OCI-LY1 (cell line): ENCODE data around the gene TRAPPC5.

Experiments
- H2AFZ ChIP-seq: fragments of 200-600 bp; sonication (generic), shearing (Covaris generic); 2 replicates; pipeline ENCODE4 v1.6.0; 2014; ENCODE audit warnings: antibody characterized with exemption, mild to moderate bottlenecking, low read length
- H3F3A ChIP-seq: fragments of 200-600 bp; sonication (generic), shearing (Covaris generic); 2 replicates; pipeline ENCODE4 v1.6.0; 2014; ENCODE audit warnings: mild to moderate bottlenecking, antibody characterized with exemption, low read length, moderate library complexity; ENCODE audit not compliant: insufficient read depth
- H3K27ac ChIP-seq: fragments of 200-600 bp; sonication (generic); 2 replicates; pipeline ENCODE4 v1.5.1; 2014; ENCODE audit warnings: low read length, mixed run types, mild to moderate bottlenecking, low read depth; ENCODE audit not compliant: poor library complexity, severe bottlenecking
- H3K27me3 ChIP-seq: fragments of 200-600 bp; sonication (generic); 2 replicates; pipeline ENCODE4 v1.6.0; 2014; ENCODE audit warnings: antibody characterized with exemption, mild to moderate bottlenecking, low read length, moderate library complexity; ENCODE audit not compliant: insufficient read depth
- H3K36me3 ChIP-seq: fragments of 200-600 bp; sonication (generic); 2 replicates; pipeline ENCODE4 v1.6.1; 2014; ENCODE audit warnings: mild to moderate bottlenecking, antibody characterized with exemption, low read length, moderate library complexity, mixed read lengths; ENCODE audit not compliant: insufficient read depth
- H3K4me1 ChIP-seq: fragments of 200-600 bp; sonication (generic); 2 replicates; pipeline ENCODE4 v1.5.1; 2014; ENCODE audit warnings: mild to moderate bottlenecking, low read length, moderate library complexity; ENCODE audit not compliant: insufficient read depth, severe bottlenecking
- H3K4me2 ChIP-seq: fragments of 200-600 bp; sonication (generic), shearing (Covaris generic); 2 replicates; pipeline ENCODE4 v1.6.1; 2014; ENCODE audit warnings: low read length
- H3K4me3 ChIP-seq: fragments of 200-600 bp; sonication (generic); 2 replicates; pipeline ENCODE4 v1.5.1; 2014; ENCODE audit warnings: low read length, low read depth, mild to moderate bottlenecking, mixed read lengths; ENCODE audit not compliant: poor library complexity, severe bottlenecking
- H3K79me2 ChIP-seq: fragments of 200-600 bp; shearing (Covaris generic); 2 replicates; pipeline ENCODE4 v1.6.1; 2016; ENCODE audit warnings: mixed run types, low read length, mixed read lengths; ENCODE audit not compliant: insufficient read depth
- H3K9ac ChIP-seq: fragments of 200-600 bp; sonication (generic), shearing (Covaris generic); 2 replicates; pipeline ENCODE4 v1.6.1; 2014; ENCODE audit warnings: mild to moderate bottlenecking, low read length, mixed read lengths
- H3K9me2 ChIP-seq: fragments of 200-600 bp; sonication (generic), shearing (Covaris generic); 2 replicates; pipeline ENCODE4 v1.6.1; 2014; ENCODE audit warnings: low read depth, mild to moderate bottlenecking, low read length, mixed read lengths
- H3K9me3 ChIP-seq: fragments of 200-600 bp; shearing (Covaris generic); 2 replicates; pipeline ENCODE4 v1.6.1; 2014; ENCODE audit warnings: low read length, mixed read lengths
- H4K20me1 ChIP-seq: fragments of 200-600 bp; sonication (generic), shearing (Covaris generic); 2 replicates; pipeline ENCODE4 v1.6.0; 2016; ENCODE audit warnings: mild to moderate bottlenecking, low read length; ENCODE audit not compliant: insufficient read depth
- EZH2 ChIP-seq: fragments of 200-600 bp; sonication (generic), shearing (Covaris generic); IDR thresholded peaks from 2 replicates; pipeline ENCODE4 v1.8.0; 2017; ENCODE audit warnings: borderline replicate concordance, mixed run types, mild to moderate bottlenecking, antibody characterized with exemption, low read length, moderate library complexity, mixed read lengths
- TF ChIP-seq, protein P1 (sequence below): fragments of 200-600 bp; sonication (generic), shearing (Covaris generic); IDR thresholded peaks from 2 replicates; pipeline ENCODE4 v1.5.1; 2017; ENCODE audit warnings: mild to moderate bottlenecking, antibody characterized with exemption, low read length, moderate library complexity, mixed read lengths

Gene TRAPPC5

GRCh38 chr19:7689165-7689564 is 8.5 kb downstream of the TRAPPC5 start:
- no peak overlapping the region for H3K9ac ChIP-seq
- no peaks in the 10 kb centered on the region; the same call in 1 of the 2 replicates for H3K36me3 ChIP-seq
- H3K27ac ChIP-seq, result no peak overlapping the region
- H3F3A ChIP-seq, result no peaks in the 10 kb centered on the region
- H3K79me2 ChIP-seq, result no peaks in the 10 kb centered on the region
- no peaks in the 10 kb centered on the region for H3K9me2 ChIP-seq
- no peaks in the 10 kb centered on the region for H3K9me3 ChIP-seq
- H4K20me1 ChIP-seq, result no peaks in the 10 kb centered on the region
- no peak for TF ChIP-seq EZH2
- TF ChIP-seq, protein P1, sequence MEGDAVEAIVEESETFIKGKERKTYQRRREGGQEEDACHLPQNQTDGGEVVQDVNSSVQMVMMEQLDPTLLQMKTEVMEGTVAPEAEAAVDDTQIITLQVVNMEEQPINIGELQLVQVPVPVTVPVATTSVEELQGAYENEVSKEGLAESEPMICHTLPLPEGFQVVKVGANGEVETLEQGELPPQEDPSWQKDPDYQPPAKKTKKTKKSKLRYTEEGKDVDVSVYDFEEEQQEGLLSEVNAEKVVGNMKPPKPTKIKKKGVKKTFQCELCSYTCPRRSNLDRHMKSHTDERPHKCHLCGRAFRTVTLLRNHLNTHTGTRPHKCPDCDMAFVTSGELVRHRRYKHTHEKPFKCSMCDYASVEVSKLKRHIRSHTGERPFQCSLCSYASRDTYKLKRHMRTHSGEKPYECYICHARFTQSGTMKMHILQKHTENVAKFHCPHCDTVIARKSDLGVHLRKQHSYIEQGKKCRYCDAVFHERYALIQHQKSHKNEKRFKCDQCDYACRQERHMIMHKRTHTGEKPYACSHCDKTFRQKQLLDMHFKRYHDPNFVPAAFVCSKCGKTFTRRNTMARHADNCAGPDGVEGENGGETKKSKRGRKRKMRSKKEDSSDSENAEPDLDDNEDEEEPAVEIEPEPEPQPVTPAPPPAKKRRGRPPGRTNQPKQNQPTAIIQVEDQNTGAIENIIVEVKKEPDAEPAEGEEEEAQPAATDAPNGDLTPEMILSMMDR, result no peak
- H2AFZ ChIP-seq, result no peak overlapping the region
- H3K4me1 ChIP-seq, result no peaks in the 10 kb centered on the region
- no peaks in the 10 kb centered on the region for H3K27me3 ChIP-seq
- H3K4me2 ChIP-seq, result no peak overlapping the region
- no peak overlapping the region for H3K4me3 ChIP-seq

GRCh38 chr19:7690779-7691258 is 10.2 kb downstream of the TRAPPC5 start:
- Histone ChIP-seq H3K4me2 (no peak overlapping the region), H3K9ac (no peak overlapping the region), H3K27ac (no peak overlapping the region), H3K4me3 (no peak overlapping the region), H3K4me1 (no peaks in the 10 kb centered on the region), H2AFZ (no peak overlapping the region), H3K9me3 (no peaks in the 10 kb centered on the region), H3K36me3 (no peaks in the 10 kb centered on the region), H4K20me1 (no peaks in the 10 kb centered on the region), H3K9me2 (no peaks in the 10 kb centered on the region), H3F3A (no peaks in the 10 kb centered on the region), H3K27me3 (no peaks in the 10 kb centered on the region), H3K79me2 (no peaks in the 10 kb centered on the region)
- TF ChIP-seq, protein P1, result no peak
- no peak for TF ChIP-seq EZH2

- Histone ChIP-seq H4K20me1 (no peaks in the 10 kb centered on the region), H3K4me3 (no peak overlapping the region), H2AFZ (no peak overlapping the region), H3K4me1 (no peaks in the 10 kb centered on the region), H3K9ac (no peak overlapping the region), H3K4me2 (no peak overlapping the region), H3K36me3 (no peaks in the 10 kb centered on the region), H3K9me2 (no peaks in the 10 kb centered on the region), H3K27ac (no peak overlapping the region), H3F3A (no peaks in the 10 kb centered on the region), H3K79me2 (no peaks in the 10 kb centered on the region), H3K9me3 (no peaks in the 10 kb centered on the region), H3K27me3 (no peaks in the 10 kb centered on the region)
- TF ChIP-seq, protein P1, result no peak
- TF ChIP-seq EZH2, result no peak
Measured at GRCh38 chr19:7691497-7691896, 10.9 kb downstream of the TRAPPC5 start.
